NCI-H1092 treated with DMSO at 0.1 percent for 48 hours (cell line): Measurements from ENCODE around the gene DCDC1.

ENCODE experiments used
- DNase-seq: peaks from one replicate; lab custom pipeline; 2025; lab: John Stamatoyannopoulos, UW

Gene DCDC1

GRCh38 chr11:30832831-30833230 lies 536.7 kb downstream of the DCDC1 start:
- DNase-seq: no peak

- no peak for DNase-seq
Observed at GRCh38 chr11:30830681-30831080, 538.9 kb downstream of the DCDC1 start.

- DNase-seq: no peak
Observed at GRCh38 chr11:30826911-30827310, 542.6 kb downstream of the DCDC1 start.

GRCh38 chr11:30825723-30826122 lies 543.8 kb downstream of the DCDC1 start:
- DNase-seq: no peak

- DNase-seq: no peak
Observed at GRCh38 chr11:30823119-30823518, 546.4 kb downstream of the DCDC1 start.

- DNase-seq: no peak
Observed at GRCh38 chr11:30821438-30821965, 548.0 kb downstream of the DCDC1 start.

GRCh38 chr11:30818721-30819120 lies 550.8 kb downstream of the DCDC1 start:
- DNase-seq: no peak

GRCh38 chr11:30816959-30817880 lies 552.3 kb downstream of the DCDC1 start:
- no peak for DNase-seq

GRCh38 chr11:30815619-30816018 lies 553.9 kb downstream of the DCDC1 start:
- DNase-seq: no peak

- DNase-seq: no peak
Observed at GRCh38 chr11:30814737-30815136, 554.8 kb downstream of the DCDC1 start.
